Measurements from ENCODE around the gene C4orf50. TPM values are rescaled to one million over a fixed set of nuclear protein-coding genes. Genes with fewer than 3 reads are reported as not detected.

Gene C4orf50
- total and polyA plus RNA-seq, 2 experiments from 2014 or later: 0.06 to 0.31 TPM

DNA sequence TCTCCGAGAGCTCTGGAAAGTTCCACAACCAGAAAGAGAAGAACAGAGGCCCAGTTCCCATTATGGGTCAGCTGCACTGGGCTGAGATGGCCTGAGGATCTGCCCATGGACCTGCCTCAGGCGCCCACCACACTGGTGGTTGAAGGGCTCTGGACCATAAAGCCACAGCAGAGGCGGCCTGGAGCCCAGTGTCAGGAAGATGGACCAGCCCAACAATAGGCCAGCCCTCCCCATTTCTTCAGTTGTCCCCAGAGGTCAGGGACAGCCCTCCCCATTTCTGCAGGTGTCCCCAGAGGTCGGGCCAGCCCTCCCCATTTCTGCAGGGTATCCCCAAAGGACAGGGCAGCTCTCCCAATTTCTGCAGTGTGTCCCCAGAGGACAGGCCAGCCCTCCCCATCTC lies 37.2 kb upstream of the C4orf50 start (continued):
- TF ChIP-seq, protein P1, sequence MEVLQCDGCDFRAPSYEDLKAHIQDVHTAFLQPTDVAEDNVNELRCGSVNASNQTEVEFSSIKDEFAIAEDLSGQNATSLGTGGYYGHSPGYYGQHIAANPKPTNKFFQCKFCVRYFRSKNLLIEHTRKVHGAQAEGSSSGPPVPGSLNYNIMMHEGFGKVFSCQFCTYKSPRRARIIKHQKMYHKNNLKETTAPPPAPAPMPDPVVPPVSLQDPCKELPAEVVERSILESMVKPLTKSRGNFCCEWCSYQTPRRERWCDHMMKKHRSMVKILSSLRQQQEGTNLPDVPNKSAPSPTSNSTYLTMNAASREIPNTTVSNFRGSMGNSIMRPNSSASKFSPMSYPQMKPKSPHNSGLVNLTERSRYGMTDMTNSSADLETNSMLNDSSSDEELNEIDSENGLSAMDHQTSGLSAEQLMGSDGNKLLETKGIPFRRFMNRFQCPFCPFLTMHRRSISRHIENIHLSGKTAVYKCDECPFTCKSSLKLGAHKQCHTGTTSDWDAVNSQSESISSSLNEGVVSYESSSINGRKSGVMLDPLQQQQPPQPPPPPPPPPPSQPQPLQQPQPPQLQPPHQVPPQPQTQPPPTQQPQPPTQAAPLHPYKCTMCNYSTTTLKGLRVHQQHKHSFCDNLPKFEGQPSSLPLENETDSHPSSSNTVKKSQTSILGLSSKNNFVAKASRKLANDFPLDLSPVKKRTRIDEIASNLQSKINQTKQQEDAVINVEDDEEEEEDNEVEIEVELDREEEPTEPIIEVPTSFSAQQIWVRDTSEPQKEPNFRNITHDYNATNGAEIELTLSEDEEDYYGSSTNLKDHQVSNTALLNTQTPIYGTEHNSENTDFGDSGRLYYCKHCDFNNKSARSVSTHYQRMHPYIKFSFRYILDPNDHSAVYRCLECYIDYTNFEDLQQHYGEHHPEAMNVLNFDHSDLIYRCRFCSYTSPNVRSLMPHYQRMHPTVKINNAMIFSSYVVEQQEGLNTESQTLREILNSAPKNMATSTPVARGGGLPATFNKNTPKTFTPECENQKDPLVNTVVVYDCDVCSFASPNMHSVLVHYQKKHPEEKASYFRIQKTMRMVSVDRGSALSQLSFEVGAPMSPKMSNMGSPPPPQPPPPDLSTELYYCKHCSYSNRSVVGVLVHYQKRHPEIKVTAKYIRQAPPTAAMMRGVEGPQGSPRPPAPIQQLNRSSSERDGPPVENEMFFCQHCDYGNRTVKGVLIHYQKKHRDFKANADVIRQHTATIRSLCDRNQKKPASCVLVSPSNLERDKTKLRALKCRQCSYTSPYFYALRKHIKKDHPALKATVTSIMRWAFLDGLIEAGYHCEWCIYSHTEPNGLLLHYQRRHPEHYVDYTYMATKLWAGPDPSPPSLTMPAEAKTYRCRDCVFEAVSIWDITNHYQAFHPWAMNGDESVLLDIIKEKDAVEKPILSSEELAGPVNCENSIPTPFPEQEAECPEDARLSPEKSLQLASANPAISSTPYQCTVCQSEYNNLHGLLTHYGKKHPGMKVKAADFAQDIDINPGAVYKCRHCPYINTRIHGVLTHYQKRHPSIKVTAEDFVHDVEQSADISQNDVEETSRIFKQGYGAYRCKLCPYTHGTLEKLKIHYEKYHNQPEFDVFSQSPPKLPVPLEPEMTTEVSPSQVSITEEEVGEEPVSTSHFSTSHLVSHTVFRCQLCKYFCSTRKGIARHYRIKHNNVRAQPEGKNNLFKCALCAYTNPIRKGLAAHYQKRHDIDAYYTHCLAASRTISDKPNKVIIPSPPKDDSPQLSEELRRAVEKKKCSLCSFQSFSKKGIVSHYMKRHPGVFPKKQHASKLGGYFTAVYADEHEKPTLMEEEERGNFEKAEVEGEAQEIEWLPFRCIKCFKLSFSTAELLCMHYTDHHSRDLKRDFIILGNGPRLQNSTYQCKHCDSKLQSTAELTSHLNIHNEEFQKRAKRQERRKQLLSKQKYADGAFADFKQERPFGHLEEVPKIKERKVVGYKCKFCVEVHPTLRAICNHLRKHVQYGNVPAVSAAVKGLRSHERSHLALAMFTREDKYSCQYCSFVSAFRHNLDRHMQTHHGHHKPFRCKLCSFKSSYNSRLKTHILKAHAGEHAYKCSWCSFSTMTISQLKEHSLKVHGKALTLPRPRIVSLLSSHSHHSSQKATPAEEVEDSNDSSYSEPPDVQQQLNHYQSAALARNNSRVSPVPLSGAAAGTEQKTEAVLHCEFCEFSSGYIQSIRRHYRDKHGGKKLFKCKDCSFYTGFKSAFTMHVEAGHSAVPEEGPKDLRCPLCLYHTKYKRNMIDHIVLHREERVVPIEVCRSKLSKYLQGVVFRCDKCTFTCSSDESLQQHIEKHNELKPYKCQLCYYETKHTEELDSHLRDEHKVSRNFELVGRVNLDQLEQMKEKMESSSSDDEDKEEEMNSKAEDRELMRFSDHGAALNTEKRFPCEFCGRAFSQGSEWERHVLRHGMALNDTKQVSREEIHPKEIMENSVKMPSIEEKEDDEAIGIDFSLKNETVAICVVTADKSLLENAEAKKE (CRISPR knock-in tag; IDR thresholded peaks at IDR 0.05): no peak
- TF ChIP-seq JUNB (IDR thresholded peaks at IDR 0.05; ENCODE audit: unreplicated experiment) (no peak), ZNF114 (CRISPR knock-in tag; IDR thresholded peaks at IDR 0.05) (no peak), NANOG (IDR thresholded peaks at IDR 0.05; ENCODE audit: borderline replicate concordance) (no peak), ZNF331 (CRISPR knock-in tag; IDR thresholded peaks at IDR 0.05; ENCODE audit: low read depth) (no peak), CTCF (conservative IDR thresholded peaks at IDR 0.05; ENCODE audit: low read depth in 2 of 2) (no peak)

- H3K4me1 Mint-ChIP-seq: peaks cover 4% of the 10 kb centered on the region; the same call in 1 of the 3 replicates
- Histone ChIP-seq H3K79me2 (replicated peaks; ENCODE audit: insufficient read depth) (no peaks in the 10 kb centered on the region), H4K20me1 (replicated peaks; ENCODE audit: insufficient read depth) (no peaks in the 10 kb centered on the region), H3K27ac (ENCODE audit: low read depth) (no peak overlapping the region), H3K4me1 (ENCODE audit: insufficient read depth) (no peaks in the 10 kb centered on the region), H3F3A (replicated peaks; ENCODE audit: low read depth) (no peaks in the 10 kb centered on the region), H2AFZ (no peak overlapping the region), H3K27me3 (ENCODE audit: insufficient read depth) (no peaks in the 10 kb centered on the region), H3K36me3 (ENCODE audit: insufficient read depth) (no peaks in the 10 kb centered on the region; the same call in 1 of the 2 replicates), H3K4me2 (no peak overlapping the region), H3K4me3 (no peak overlapping the region), H3K9me2 (ENCODE audit: insufficient read depth) (no peaks in the 10 kb centered on the region)
- H3K27ac Mint-ChIP-seq: no peak overlapping the region
- DNase-seq (ENCODE audit: low spot score) (no peak), ATAC-seq (no peak; the same call in 2 of the 3 replicates)
- H3K4me3 Mint-ChIP-seq: no peak overlapping the region
- peaks cover 2% of the 10 kb centered on the region for H3K27me3 Mint-ChIP-seq (ENCODE audit: insufficient read depth, low read depth, poor library complexity)
- peaks cover 30% of the 10 kb centered on the region for H3K36me3 Mint-ChIP-seq (ENCODE audit: low read depth)
- peaks cover 31% of the 10 kb centered on the region for H3K9me3 Mint-ChIP-seq
- TF ChIP-seq CREB1 (CRISPR knock-in tag; IDR thresholded peaks at IDR 0.05; ENCODE audit: low read depth) (no peak), JUNB (IDR thresholded peaks at IDR 0.05; ENCODE audit: unreplicated experiment) (no peak), CTCF (conservative IDR thresholded peaks at IDR 0.05; ENCODE audit: low read depth in 2 of 2) (no peak), EZH2 (IDR thresholded peaks at IDR 0.05; ENCODE audit: low read depth, unreplicated experiment) (no peak)
- TF ChIP-seq, protein P2, sequence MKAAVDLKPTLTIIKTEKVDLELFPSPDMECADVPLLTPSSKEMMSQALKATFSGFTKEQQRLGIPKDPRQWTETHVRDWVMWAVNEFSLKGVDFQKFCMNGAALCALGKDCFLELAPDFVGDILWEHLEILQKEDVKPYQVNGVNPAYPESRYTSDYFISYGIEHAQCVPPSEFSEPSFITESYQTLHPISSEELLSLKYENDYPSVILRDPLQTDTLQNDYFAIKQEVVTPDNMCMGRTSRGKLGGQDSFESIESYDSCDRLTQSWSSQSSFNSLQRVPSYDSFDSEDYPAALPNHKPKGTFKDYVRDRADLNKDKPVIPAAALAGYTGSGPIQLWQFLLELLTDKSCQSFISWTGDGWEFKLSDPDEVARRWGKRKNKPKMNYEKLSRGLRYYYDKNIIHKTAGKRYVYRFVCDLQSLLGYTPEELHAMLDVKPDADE (IDR thresholded peaks at IDR 0.05): no peak
These were observed 36.8 kb upstream of the C4orf50 start for GRCh38 chr4:6055030-6055429.

Data from GM23338 (cell line).